Measurements from ENCODE around the gene OR4D2.
"Not testable (repeated sequence)": the region's sequence is repeated elsewhere in the genome, so short reads cannot be mapped to it uniquely, and the experiment has no call there.

Gene OR4D2

GRCh38 chr17:58166682-58167081 lies at the start of gene OR4D2:
Gene OR4D2, plus strand, starts transcription at chr17:58166982. Its CDS starts 2,674 bp downstream, at chr17:58169656.
- H3K27ac ChIP-seq (ENCODE audit: low read length) = no peak within 1 kb of the TSS
- H3K27me3 ChIP-seq (ENCODE audit: insufficient read depth, low read length) = peaks cover 64% of the 10 kb centered on the region
- no peaks in the 10 kb centered on the region for H3K36me3 ChIP-seq (ENCODE audit: insufficient read depth, low read depth, low read length)
- no peaks in the 10 kb centered on the region for H3K4me1 ChIP-seq (ENCODE audit: insufficient read depth, low read length)
- H3K4me3 ChIP-seq (ENCODE audit: low read length) = no peak within 1 kb of the TSS
- no peak within 1 kb of the TSS for H3K9ac ChIP-seq (ENCODE audit: low read depth, low read length)
- H3K9me3 ChIP-seq (ENCODE audit: insufficient read depth, low read depth, low read length) = no peaks in the 10 kb centered on the region

GRCh38 chr17:58117382-58117781 lies 49.4 kb upstream of the OR4D2 start:
- Histone ChIP-seq H3K9ac (ENCODE audit: low read depth, low read length) (no peak overlapping the region), H3K9me3 (ENCODE audit: insufficient read depth, low read depth, low read length) (no peaks in the 10 kb centered on the region), H3K4me1 (ENCODE audit: insufficient read depth, low read length) (no peaks in the 10 kb centered on the region), H3K36me3 (ENCODE audit: insufficient read depth, low read depth, low read length) (no peaks in the 10 kb centered on the region), H3K27me3 (ENCODE audit: insufficient read depth, low read length) (peaks cover 20% of the 10 kb centered on the region; the same call in 1 of the 2 replicates), H3K4me3 (ENCODE audit: low read length) (no peak overlapping the region), H3K27ac (ENCODE audit: low read length) (no peak overlapping the region)

DNA sequence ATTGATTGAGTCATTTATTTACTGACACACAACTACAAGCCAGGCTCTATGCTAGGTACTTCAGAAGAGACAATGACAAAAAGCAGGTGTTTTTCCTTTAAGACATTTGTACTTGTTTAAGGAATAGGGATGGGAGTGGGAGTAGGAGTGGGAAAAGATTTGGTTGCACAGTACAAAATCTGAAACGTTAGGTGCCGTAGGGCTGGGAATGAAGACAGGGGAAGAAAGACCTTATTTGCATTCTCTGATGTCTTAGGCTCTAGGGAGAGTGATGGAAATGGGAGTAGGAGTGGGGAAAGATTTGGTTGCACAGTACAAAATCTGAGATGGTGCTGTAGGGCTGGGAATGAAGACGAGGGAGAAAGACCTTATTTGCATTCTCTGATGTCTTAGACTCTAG lies 47.3 kb upstream of the OR4D2 start:
- Histone ChIP-seq H3K36me3 (ENCODE audit: insufficient read depth, low read depth, low read length) (no peaks in the 10 kb centered on the region), H3K9me3 (ENCODE audit: insufficient read depth, low read depth, low read length) (no peaks in the 10 kb centered on the region)

GRCh38 chr17:58120195-58120822 lies 46.5 kb upstream of the OR4D2 start:
- no peaks in the 10 kb centered on the region for H3K36me3 ChIP-seq (ENCODE audit: insufficient read depth, low read depth, low read length)
- H3K27me3 ChIP-seq (ENCODE audit: insufficient read depth, low read length) = peaks cover 13% of the 10 kb centered on the region; the same call in 1 of the 2 replicates
- H3K4me1 ChIP-seq (ENCODE audit: insufficient read depth, low read length) = no peaks in the 10 kb centered on the region
- H3K4me3 ChIP-seq (ENCODE audit: low read length) = no peak overlapping the region
- no peak overlapping the region for H3K27ac ChIP-seq (ENCODE audit: low read length)
- H3K9me3 ChIP-seq (ENCODE audit: insufficient read depth, low read depth, low read length) = no peaks in the 10 kb centered on the region
- no peak overlapping the region for H3K9ac ChIP-seq (ENCODE audit: low read depth, low read length)

More for the DNA sequence above, 47.3 kb upstream of the OR4D2 start:
- Histone ChIP-seq H3K4me3 (ENCODE audit: low read length) (no peak overlapping the region), H3K27me3 (ENCODE audit: insufficient read depth, low read length) (peaks cover 19% of the 10 kb centered on the region; the same call in 1 of the 2 replicates), H3K4me1 (ENCODE audit: insufficient read depth, low read length) (no peaks in the 10 kb centered on the region), H3K9ac (ENCODE audit: low read depth, low read length) (no peak overlapping the region), H3K27ac (ENCODE audit: low read length) (no peak overlapping the region)

DNA sequence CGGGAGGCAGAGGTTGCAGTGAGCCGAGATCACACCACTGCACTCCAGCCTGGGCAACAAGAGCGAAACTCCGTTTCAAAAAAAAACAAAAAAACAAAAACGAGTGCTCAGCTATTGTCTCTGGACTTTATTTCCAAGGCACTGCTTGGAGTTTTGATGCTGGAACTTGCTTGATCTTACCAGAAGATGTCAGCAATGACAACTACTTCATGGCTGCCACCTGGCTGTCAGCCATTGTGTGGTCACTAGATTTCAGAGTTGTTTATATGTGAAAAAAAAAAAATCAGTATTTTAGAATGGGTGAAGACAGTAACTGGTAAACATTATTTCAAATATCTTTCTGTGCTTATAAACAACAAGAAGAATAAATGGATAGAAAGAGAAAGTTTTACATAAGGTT lies 44.9 kb upstream of the OR4D2 start:
- H3K9me3 ChIP-seq (ENCODE audit: insufficient read depth, low read depth, low read length) = no peaks in the 10 kb centered on the region
- H3K36me3 ChIP-seq (ENCODE audit: insufficient read depth, low read depth, low read length) = no peaks in the 10 kb centered on the region
- peaks cover 27% of the 10 kb centered on the region; the same call in 1 of the 2 replicates for H3K27me3 ChIP-seq (ENCODE audit: insufficient read depth, low read length)
- H3K27ac ChIP-seq (ENCODE audit: low read length) = no peak overlapping the region
- H3K9ac ChIP-seq (ENCODE audit: low read depth, low read length) = no peak overlapping the region
- H3K4me1 ChIP-seq (ENCODE audit: insufficient read depth, low read length) = no peaks in the 10 kb centered on the region
- H3K4me3 ChIP-seq (ENCODE audit: low read length) = no peak overlapping the region

GRCh38 chr17:58127846-58128245 lies 38.9 kb upstream of the OR4D2 start:
- H3K27me3 ChIP-seq (ENCODE audit: insufficient read depth, low read length) = peaks cover 44% of the 10 kb centered on the region
- no peaks in the 10 kb centered on the region for H3K36me3 ChIP-seq (ENCODE audit: insufficient read depth, low read depth, low read length)
- no peaks in the 10 kb centered on the region for H3K4me1 ChIP-seq (ENCODE audit: insufficient read depth, low read length)
- no peak overlapping the region for H3K4me3 ChIP-seq (ENCODE audit: low read length)
- no peak overlapping the region for H3K9ac ChIP-seq (ENCODE audit: low read depth, low read length)
- H3K9me3 ChIP-seq (ENCODE audit: insufficient read depth, low read depth, low read length) = no peaks in the 10 kb centered on the region
- H3K27ac ChIP-seq (ENCODE audit: low read length) = no peak overlapping the region

GRCh38 chr17:58132697-58133096 lies 34.1 kb upstream of the OR4D2 start:
- not testable (repeated sequence) for H3K27ac ChIP-seq (ENCODE audit: low read length); H3K4me1 ChIP-seq (ENCODE audit: insufficient read depth, low read length); H3K36me3 ChIP-seq (ENCODE audit: insufficient read depth, low read depth, low read length); H3K9ac ChIP-seq (ENCODE audit: low read depth, low read length); H3K4me3 ChIP-seq (ENCODE audit: low read length); H3K9me3 ChIP-seq (ENCODE audit: insufficient read depth, low read depth, low read length)
- H3K27me3 ChIP-seq (ENCODE audit: insufficient read depth, low read length) = peaks cover 50% of the 10 kb centered on the region

DNA sequence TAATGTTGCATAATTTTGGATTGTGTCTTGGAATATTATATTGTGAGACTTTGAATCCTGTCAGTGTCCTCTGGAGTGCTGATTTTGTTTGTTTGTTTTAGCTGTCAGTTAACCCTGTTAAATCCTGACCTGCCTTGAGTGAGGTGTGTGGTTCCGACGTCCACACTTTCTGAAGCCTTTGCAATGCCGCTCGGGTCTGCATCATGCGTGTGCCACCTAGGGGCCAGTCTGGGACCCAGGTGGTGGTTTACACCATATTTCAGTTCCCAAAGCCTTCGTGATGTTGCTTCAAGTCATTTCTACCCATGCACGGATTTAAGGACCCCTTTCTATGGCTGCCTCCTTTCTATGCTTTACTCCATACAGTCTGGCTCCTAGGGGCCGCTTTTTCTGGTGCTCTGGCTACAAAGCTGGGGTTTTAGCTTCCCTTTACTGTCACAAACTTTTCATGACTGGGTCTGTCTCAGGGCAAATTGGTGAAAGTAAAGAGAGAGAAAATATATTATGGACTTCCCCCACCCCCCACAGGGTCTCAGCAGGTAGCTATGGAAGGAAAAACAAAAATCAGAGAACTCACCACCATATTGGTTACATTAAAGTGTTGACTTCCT lies 30.0 kb upstream of the OR4D2 start:
- H3K27me3 ChIP-seq (ENCODE audit: insufficient read depth, low read length) = peaks cover 25% of the 10 kb centered on the region
- no peak overlapping the region for H3K9ac ChIP-seq (ENCODE audit: low read depth, low read length)
- H3K27ac ChIP-seq (ENCODE audit: low read length) = no peak overlapping the region
- no peaks in the 10 kb centered on the region for H3K4me1 ChIP-seq (ENCODE audit: insufficient read depth, low read length)
- H3K9me3 ChIP-seq (ENCODE audit: insufficient read depth, low read depth, low read length) = no peaks in the 10 kb centered on the region
- no peak overlapping the region for H3K4me3 ChIP-seq (ENCODE audit: low read length)
- no peaks in the 10 kb centered on the region for H3K36me3 ChIP-seq (ENCODE audit: insufficient read depth, low read depth, low read length)

DNA sequence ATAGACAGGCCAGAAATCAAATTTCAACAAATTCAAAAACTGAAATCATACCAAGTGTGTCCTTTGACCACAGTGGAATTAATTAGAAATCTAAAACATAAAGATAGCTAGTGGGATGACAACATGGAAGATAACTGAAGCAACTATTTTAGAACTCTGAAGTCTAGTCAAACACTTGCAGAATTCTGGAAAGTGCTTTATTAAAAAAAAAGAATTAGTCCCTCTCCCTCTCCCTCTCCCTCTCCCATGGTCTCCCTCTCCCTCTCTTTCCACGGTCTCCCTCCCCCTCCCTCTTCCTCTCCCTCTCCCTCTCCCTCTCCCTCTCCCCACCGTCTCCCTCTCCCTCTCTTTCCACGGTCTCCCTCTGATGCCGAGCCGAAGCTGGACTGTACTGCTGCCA lies 25.3 kb upstream of the OR4D2 start:
- Histone ChIP-seq H3K27me3 (ENCODE audit: insufficient read depth, low read length) (no peaks in the 10 kb centered on the region; the same call in 1 of the 2 replicates), H3K36me3 (ENCODE audit: insufficient read depth, low read depth, low read length) (no peaks in the 10 kb centered on the region), H3K27ac (ENCODE audit: low read length) (no peak overlapping the region), H3K4me1 (ENCODE audit: insufficient read depth, low read length) (no peaks in the 10 kb centered on the region), H3K9me3 (ENCODE audit: insufficient read depth, low read depth, low read length) (peaks cover 16% of the 10 kb centered on the region; the same call in 1 of the 2 replicates), H3K9ac (ENCODE audit: low read depth, low read length) (no peak overlapping the region), H3K4me3 (ENCODE audit: low read length) (no peak overlapping the region)

DNA sequence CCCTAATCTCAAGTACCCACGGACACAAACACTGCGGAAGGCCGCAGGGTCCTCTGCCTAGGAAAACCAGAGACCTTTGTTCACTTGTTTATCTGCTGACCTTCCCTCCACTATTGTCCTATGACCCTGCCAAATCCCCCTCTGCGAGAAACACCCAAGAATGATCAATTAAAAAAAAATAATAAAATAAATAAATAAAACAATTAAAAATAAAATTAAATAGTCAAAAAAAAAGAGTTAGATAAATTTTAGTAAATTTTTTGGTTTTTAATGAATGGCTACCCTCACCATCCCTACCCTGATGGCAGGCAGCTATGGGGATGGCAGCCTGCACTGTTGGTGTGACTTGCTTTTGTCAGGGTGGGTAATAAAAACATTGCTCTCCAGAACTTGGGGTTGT lies 23.4 kb upstream of the OR4D2 start:
- H3K9me3 ChIP-seq (ENCODE audit: insufficient read depth, low read depth, low read length) = peaks cover 16% of the 10 kb centered on the region; the same call in 1 of the 2 replicates
- not testable (repeated sequence) for H3K36me3 ChIP-seq (ENCODE audit: insufficient read depth, low read depth, low read length); H3K4me3 ChIP-seq (ENCODE audit: low read length); H3K27me3 ChIP-seq (ENCODE audit: insufficient read depth, low read length); H3K9ac ChIP-seq (ENCODE audit: low read depth, low read length); H3K27ac ChIP-seq (ENCODE audit: low read length); H3K4me1 ChIP-seq (ENCODE audit: insufficient read depth, low read length)

DNA sequence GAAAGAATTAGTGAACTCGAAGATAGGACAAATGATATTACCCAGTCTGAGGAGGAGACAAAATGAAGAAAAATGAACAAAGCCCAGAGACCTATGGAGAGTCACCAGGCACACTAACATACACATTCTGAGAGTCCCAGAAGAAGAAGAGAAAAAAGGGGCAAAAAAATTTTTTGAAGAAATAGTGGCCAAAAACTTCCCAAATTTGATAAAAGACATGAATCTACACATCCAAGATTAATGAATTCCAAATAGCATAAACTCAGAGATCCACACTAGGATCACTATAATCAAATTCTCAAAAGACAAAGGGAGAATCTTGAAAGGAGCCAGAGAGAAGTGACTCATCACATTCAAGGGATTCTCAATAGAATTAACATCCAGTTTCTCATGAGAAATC lies 22.0 kb upstream of the OR4D2 start:
- Histone ChIP-seq H3K4me3 (ENCODE audit: low read length) (no peak overlapping the region), H3K9ac (ENCODE audit: low read depth, low read length) (no peak overlapping the region), H3K4me1 (ENCODE audit: insufficient read depth, low read length) (no peaks in the 10 kb centered on the region), H3K36me3 (ENCODE audit: insufficient read depth, low read depth, low read length) (no peaks in the 10 kb centered on the region), H3K9me3 (ENCODE audit: insufficient read depth, low read depth, low read length) (peaks cover 16% of the 10 kb centered on the region; the same call in 1 of the 2 replicates), H3K27ac (ENCODE audit: low read length) (no peak overlapping the region), H3K27me3 (ENCODE audit: insufficient read depth, low read length) (peaks cover 20% of the 10 kb centered on the region)

DNA sequence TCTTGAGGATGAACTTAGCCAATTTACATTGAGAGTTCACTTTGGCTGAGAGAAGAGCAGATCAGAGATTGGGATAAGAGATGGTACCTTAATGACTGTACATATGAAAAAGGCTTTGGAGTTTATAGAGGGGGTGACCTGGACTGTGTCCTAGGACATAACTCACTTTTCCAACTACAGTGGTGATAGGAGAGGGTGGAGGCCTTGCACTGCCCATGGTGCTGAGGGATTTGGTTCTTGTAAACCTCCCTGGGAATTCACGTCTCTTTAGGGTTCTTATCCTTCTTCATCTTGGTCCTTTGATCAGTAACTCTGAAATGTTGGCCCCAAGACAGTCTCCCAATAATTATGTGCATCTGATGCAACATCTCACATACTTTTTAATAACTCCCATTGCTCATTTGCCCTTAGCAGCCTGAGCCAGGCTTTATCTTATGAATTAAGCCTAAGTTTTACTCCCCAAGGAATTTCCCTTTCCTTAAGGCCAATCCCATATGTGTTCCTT lies 18.8 kb upstream of the OR4D2 start, which contains the start of gene OR4D1:
TSS of gene OR4D1 (plus strand) at position 455 of the 505 bp plus-strand sequence. CDS start 6,770 bp downstream, outside the sequence.
- Histone ChIP-seq H3K4me1 (ENCODE audit: insufficient read depth, low read length) (no peaks in the 10 kb centered on the region), H3K27me3 (ENCODE audit: insufficient read depth, low read length) (peaks cover 38% of the 10 kb centered on the region), H3K27ac (ENCODE audit: low read length) (no peak within 1 kb of the TSS), H3K4me3 (ENCODE audit: low read length) (no peak within 1 kb of the TSS), H3K9me3 (ENCODE audit: insufficient read depth, low read depth, low read length) (peaks cover 16% of the 10 kb centered on the region; the same call in 1 of the 2 replicates), H3K9ac (ENCODE audit: low read depth, low read length) (no peak within 1 kb of the TSS), H3K36me3 (ENCODE audit: insufficient read depth, low read depth, low read length) (no peaks in the 10 kb centered on the region)

Measured in iPS-20b (cell line).